ENCODE data around the gene PLEKHG2.
A peak's percentile ranks its signal among the peaks of the same experiment; 100 is the strongest.

PLEKHG2 gene

DNA sequence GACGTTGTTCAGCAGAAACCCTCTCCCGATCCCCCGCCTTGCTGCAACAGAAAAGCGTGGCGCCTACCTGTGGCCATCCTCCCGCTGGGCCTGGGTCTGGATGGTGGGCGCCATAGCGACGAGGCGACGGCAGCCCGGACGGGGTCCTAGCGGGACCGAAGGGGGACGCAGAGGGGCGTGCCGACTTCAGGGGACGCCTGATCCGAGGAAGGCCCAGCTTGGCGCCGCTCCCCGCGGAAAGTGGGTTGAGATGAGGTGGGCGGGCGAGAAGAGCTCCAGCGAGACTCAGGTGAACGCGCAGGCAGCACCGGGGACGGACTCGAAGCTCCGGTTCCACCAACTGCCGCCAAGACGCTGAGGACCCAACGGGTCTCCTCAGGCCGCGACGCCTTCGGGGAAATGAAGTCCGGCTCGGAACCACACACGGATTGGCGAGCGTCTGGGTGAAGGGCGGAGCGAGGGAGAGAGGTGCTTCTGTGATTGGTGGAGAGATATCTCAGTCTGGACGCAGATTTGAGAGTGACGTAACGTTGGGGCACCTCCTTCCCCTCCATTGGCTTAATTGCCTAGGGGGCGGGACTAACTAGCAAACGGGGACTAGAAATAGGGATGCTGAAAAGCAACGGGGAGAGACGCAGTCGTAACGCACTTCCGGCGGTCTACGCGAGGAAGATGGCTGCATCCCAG is 21.6 kb upstream of the PLEKHG2 start, which contains the start of the genes MED29 and PAF1:
MED29 (plus strand) TSS at position 628 of the 687 bp plus-strand sequence; CDS start at position 673, 45 bp downstream.
PAF1 (minus strand) TSS at position 356 of the 687 bp plus-strand sequence; CDS start at position 114, 242 bp downstream.
- Histone ChIP-seq H2AFZ (ENCODE audit: low read length) (peak within 1 kb of the TSS; percentile 87), H3K18ac (ENCODE audit: low read length) (peak within 1 kb of the TSS; percentile 98), H2BK12ac (ENCODE audit: low read length) (peak within 1 kb of the TSS; percentile 68), H3K4me2 (ENCODE audit: insufficient read depth, low read length, poor library complexity, severe bottlenecking) (peak within 1 kb of the TSS; percentile 90), H3K23ac (ENCODE audit: low read depth, low read length, poor library complexity) (peak within 1 kb of the TSS; percentile 87), H3K27ac (replicated peaks; ENCODE audit: low read length) (peak within 1 kb of the TSS; percentile 99), H3K9ac (ENCODE audit: low read depth, low read length, poor library complexity) (peak within 1 kb of the TSS; percentile 99), H2BK15ac (ENCODE audit: low read length) (no peak within 1 kb of the TSS), H4K8ac (ENCODE audit: low read depth, low read length) (no peak within 1 kb of the TSS), H2AK5ac (ENCODE audit: low read depth, low read length) (peak within 1 kb of the TSS; percentile 42), H3K9me3 (replicated peaks in 1 of 2; ENCODE audit: control insufficient read depth in 2 of 2, insufficient read depth in 1 of 2, low read depth in 1 of 2, low read length in 2 of 2) (no peaks in the 10 kb centered on the region), H2BK5ac (ENCODE audit: low read length) (peak within 1 kb of the TSS; percentile 95), H3K27me3 (ENCODE audit: control insufficient read depth in 3 of 3, insufficient read depth in 3 of 3, low read depth in 1 of 3, low read length in 3 of 3) (no peaks in the 10 kb centered on the region), H2BK120ac (ENCODE audit: low read depth, low read length) (peak within 1 kb of the TSS; percentile 14), H3K14ac (ENCODE audit: low read length) (peak within 1 kb of the TSS; percentile 92), H3K4ac (ENCODE audit: low read length) (peak within 1 kb of the TSS; percentile 53), H3K79me1 (ENCODE audit: low read depth, low read length) (peaks cover 12% of the 10 kb centered on the region), H3K4me3 (ENCODE audit: low read length in 2 of 2) (peak within 1 kb of the TSS; percentile 68 to 96), H3K36me3 (replicated peaks in 1 of 2; ENCODE audit: control insufficient read depth in 2 of 2, insufficient read depth in 2 of 2, low read length in 2 of 2) (peaks cover 40 to 62% of the 10 kb centered on the region in 2 donors), H3K4me1 (ENCODE audit: control insufficient read depth in 2 of 2, insufficient read depth in 1 of 2, low read depth in 1 of 2, low read length in 2 of 2) (peaks cover 5 to 11% of the 10 kb centered on the region in 2 donors), H4K91ac (ENCODE audit: low read depth, low read length, poor library complexity) (no peak within 1 kb of the TSS)
- peak; percentile 99 for DNase-seq (ENCODE audit: low spot score)
- no CpG with 5 or more reads among the region's 60 CpGs for WGBS, 2 donors (ENCODE audit: extremely low coverage in 2 of 2, insufficient read length in 2 of 2, insufficient replicate concordance in 1 of 2)

DNA sequence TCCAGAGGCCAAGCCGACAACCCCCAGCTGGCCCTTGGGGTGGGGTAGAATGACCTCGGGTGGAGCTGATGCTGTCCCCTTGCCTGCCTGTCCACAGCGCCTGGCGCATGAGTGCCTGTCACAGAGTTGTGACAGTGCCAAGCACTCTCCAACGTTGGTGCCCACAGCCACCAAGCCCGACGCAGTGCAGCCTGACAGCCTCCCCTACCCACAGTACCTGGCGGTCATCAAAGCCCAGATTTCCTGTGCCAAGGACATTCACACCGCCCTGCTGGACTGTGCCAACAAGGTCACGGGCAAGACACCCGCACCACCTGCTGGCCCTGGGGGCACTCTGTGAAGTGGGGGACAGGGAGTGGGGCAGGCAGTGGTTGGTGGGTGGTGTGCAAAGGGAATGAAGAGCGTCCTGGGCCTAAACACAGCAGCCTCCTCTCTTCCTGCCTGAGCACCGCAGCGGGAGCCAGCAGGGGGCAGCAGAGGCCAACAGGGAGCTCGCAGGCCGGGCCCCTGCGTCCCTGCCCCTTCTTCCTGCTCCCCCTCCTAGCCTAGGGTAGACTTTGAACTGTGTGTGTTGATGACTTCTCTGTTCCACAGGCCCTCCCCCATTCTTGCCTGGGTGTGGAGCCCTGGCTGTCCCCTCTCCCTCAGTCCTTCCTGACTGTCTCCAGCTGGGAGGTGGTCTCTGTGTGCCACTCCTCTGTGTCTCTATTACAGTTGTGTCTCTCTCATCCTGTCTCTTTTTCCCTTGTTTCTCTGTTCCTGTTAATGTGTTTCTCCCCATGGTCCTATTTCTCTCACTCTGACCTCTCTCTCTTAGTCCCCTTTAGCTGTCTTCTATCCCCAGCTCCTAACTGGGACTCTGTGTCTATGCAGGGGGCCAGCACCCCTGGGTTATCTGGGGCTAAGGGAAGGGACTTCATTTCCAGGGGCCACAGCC is 14.8 kb upstream of the PLEKHG2 start:
- Histone ChIP-seq H3K79me1 (ENCODE audit: low read depth, low read length) (peaks cover 5% of the 10 kb centered on the region), H4K8ac (ENCODE audit: low read depth, low read length) (no peak overlapping the region), H3K27me3 (ENCODE audit: control insufficient read depth in 3 of 3, insufficient read depth in 3 of 3, low read depth in 1 of 3, low read length in 3 of 3) (peaks cover 0 to 2% (median 0%) of the 10 kb centered on the region in 3 experiments), H3K9ac (ENCODE audit: low read depth, low read length, poor library complexity) (no peak overlapping the region), H2BK15ac (ENCODE audit: low read length) (no peak overlapping the region), H2BK120ac (ENCODE audit: low read depth, low read length) (no peak overlapping the region), H2AK5ac (ENCODE audit: low read depth, low read length) (no peak overlapping the region), H3K14ac (ENCODE audit: low read length) (no peak overlapping the region), H3K23ac (ENCODE audit: low read depth, low read length, poor library complexity) (peak overlapping the region; percentile 69), H3K9me3 (replicated peaks in 1 of 2; ENCODE audit: control insufficient read depth in 2 of 2, insufficient read depth in 1 of 2, low read depth in 1 of 2, low read length in 2 of 2) (peaks cover 0 to 2% of the 10 kb centered on the region in 2 donors), H3K4me3 (ENCODE audit: low read length in 2 of 2) (no peak overlapping the region), H3K4me1 (ENCODE audit: control insufficient read depth in 2 of 2, insufficient read depth in 1 of 2, low read depth in 1 of 2, low read length in 2 of 2) (peaks cover 13 to 14% of the 10 kb centered on the region in 2 donors), H2AFZ (ENCODE audit: low read length) (no peak overlapping the region), H2BK12ac (ENCODE audit: low read length) (no peak overlapping the region), H3K18ac (ENCODE audit: low read length) (no peak overlapping the region), H3K4me2 (ENCODE audit: insufficient read depth, low read length, poor library complexity, severe bottlenecking) (no peak overlapping the region), H3K4ac (ENCODE audit: low read length) (no peak overlapping the region), H3K27ac (replicated peaks; ENCODE audit: low read length) (peak overlapping the region; percentile 5), H4K91ac (ENCODE audit: low read depth, low read length, poor library complexity) (no peak overlapping the region), H2BK5ac (ENCODE audit: low read length) (no peak overlapping the region), H3K36me3 (replicated peaks in 1 of 2; ENCODE audit: control insufficient read depth in 2 of 2, insufficient read depth in 2 of 2, low read length in 2 of 2) (peaks cover 16 to 34% of the 10 kb centered on the region in 2 donors)
- no CpG with 5 or more reads among the region's 17 CpGs for WGBS, 2 donors (ENCODE audit: extremely low coverage in 2 of 2, insufficient read length in 2 of 2, insufficient replicate concordance in 1 of 2)
- DNase-seq (ENCODE audit: low spot score): no peak

DNA sequence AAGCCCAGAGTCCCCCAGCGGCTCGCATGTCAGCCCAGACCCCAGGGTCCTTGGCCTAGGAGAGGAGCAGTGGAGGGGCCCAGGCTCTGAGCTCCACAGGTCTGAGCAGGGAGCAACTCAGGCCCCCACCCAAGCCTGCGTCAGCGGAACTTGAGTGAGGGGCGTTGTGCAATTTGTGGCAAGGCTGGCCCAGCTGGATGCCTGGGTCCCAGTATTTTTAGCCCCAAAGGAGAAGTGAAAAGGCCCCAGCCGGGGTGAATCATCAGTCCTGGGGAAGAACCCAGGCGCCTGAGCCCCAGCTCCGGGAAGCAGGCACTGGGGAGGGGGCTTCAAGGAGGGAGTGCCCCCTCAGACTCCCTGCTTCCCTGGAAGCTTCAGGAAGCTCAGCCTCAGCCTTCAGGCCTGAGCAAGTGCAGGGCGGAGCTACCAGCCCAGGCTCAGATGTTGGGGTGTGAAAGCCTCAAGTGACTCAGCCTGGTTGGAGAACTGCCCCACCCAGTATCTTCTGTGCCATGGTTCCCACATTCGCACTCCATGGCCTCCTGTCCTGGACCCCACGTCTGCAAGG is 14.1 kb upstream of the PLEKHG2 start:
- Histone ChIP-seq H3K4me1 (ENCODE audit: control insufficient read depth in 2 of 2, insufficient read depth in 1 of 2, low read depth in 1 of 2, low read length in 2 of 2) (peaks cover 14% of the 10 kb centered on the region in 2 donors), H3K4me2 (ENCODE audit: insufficient read depth, low read length, poor library complexity, severe bottlenecking) (no peak overlapping the region), H3K4ac (ENCODE audit: low read length) (peak overlapping the region; percentile 85), H3K14ac (ENCODE audit: low read length) (no peak overlapping the region), H3K9ac (ENCODE audit: low read depth, low read length, poor library complexity) (no peak overlapping the region), H3K18ac (ENCODE audit: low read length) (no peak overlapping the region), H3K4me3 (ENCODE audit: low read length in 2 of 2) (no peak overlapping the region), H2BK15ac (ENCODE audit: low read length) (no peak overlapping the region), H3K27me3 (ENCODE audit: control insufficient read depth in 3 of 3, insufficient read depth in 3 of 3, low read depth in 1 of 3, low read length in 3 of 3) (peaks cover 0 to 2% (median 0%) of the 10 kb centered on the region in 3 experiments), H4K8ac (ENCODE audit: low read depth, low read length) (no peak overlapping the region), H2BK5ac (ENCODE audit: low read length) (no peak overlapping the region), H3K79me1 (ENCODE audit: low read depth, low read length) (peaks cover 5% of the 10 kb centered on the region), H3K27ac (replicated peaks; ENCODE audit: low read length) (no peak overlapping the region), H3K9me3 (replicated peaks in 1 of 2; ENCODE audit: control insufficient read depth in 2 of 2, insufficient read depth in 1 of 2, low read depth in 1 of 2, low read length in 2 of 2) (peaks cover 0 to 2% of the 10 kb centered on the region in 2 donors), H3K36me3 (replicated peaks in 1 of 2; ENCODE audit: control insufficient read depth in 2 of 2, insufficient read depth in 2 of 2, low read length in 2 of 2) (peaks cover 15 to 30% of the 10 kb centered on the region in 2 donors), H2AK5ac (ENCODE audit: low read depth, low read length) (no peak overlapping the region), H2AFZ (ENCODE audit: low read length) (no peak overlapping the region), H2BK12ac (ENCODE audit: low read length) (no peak overlapping the region), H4K91ac (ENCODE audit: low read depth, low read length, poor library complexity) (no peak overlapping the region), H3K23ac (ENCODE audit: low read depth, low read length, poor library complexity) (no peak overlapping the region), H2BK120ac (ENCODE audit: low read depth, low read length) (no peak overlapping the region)
- no peak for DNase-seq (ENCODE audit: low spot score)
- WGBS, 2 donors (ENCODE audit: extremely low coverage in 2 of 2, insufficient read length in 2 of 2, insufficient replicate concordance in 1 of 2): no CpG with 5 or more reads among the region's 11 CpGs

All from neuronal stem cell (in vitro differentiated cells).